Activated CD4-positive, CD25-positive, alpha-beta regulatory T cell (primary cell): ENCODE results near the gene TPRA1.

ENCODE experiments used
- DNase-seq, 4 experiments: peaks; one replicate each; lab custom pipeline; 2025; lab: John Stamatoyannopoulos, UW

The TPRA1 gene

DNA sequence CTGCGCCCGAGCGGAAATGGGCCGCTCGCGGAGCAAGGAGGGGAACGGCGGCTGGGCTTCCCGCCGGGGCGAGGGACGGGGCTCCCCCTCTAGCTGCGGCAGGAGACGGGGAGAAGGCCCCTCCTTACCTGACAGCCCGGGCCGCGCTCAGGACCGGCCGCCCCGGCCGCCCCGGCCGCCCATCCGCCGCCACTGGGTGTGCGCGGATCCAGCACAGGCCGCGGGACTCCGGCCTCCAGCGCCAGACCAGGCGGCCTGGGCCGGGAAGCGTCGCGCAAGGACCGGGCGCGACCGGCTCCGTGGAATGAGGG is 296 bp downstream of the TPRA1 start:
- DNase-seq: peak in 1 of 4 experiments; percentile 23

- no peak for DNase-seq
Observed at GRCh38 chr3:127589600-127590281, 792 bp downstream of the TPRA1 start.

GRCh38 chr3:127588806-127589577 is 1.5 kb downstream of the TPRA1 start:
- peak in 1 of 4 experiments; percentile 5 for DNase-seq

- DNase-seq: no peak
Observed at GRCh38 chr3:127587876-127588275, 2.7 kb downstream of the TPRA1 start.

DNA sequence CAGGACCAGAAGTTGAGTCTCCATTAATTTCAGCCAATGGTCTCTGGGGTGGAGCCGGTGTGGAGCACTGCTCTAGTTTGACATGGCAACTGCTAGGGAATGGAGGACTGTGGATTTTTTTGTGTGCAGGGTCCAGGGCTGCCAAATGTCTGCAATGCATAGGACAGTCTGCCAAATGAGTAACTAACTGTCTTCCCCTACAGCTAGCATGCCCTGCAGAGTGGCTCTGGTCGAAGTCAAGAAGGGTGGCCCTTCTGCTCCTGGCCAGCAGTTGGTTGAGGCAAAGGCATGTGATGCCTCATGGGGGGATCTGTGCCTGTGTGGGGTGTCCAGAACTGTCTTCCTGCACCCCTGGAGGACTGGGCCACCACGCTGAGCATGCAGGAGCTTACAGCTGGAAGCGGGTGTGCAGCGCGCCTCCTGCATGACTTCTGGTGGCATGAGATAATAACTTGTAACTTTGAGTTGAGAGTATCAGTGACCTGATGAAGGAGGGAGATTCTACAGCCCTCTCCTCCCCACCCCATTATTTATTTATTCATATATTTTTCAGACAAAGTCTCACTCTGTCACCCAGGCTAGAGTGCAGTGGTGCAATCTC is 4.6 kb downstream of the TPRA1 start:
- DNase-seq: no peak

DNA sequence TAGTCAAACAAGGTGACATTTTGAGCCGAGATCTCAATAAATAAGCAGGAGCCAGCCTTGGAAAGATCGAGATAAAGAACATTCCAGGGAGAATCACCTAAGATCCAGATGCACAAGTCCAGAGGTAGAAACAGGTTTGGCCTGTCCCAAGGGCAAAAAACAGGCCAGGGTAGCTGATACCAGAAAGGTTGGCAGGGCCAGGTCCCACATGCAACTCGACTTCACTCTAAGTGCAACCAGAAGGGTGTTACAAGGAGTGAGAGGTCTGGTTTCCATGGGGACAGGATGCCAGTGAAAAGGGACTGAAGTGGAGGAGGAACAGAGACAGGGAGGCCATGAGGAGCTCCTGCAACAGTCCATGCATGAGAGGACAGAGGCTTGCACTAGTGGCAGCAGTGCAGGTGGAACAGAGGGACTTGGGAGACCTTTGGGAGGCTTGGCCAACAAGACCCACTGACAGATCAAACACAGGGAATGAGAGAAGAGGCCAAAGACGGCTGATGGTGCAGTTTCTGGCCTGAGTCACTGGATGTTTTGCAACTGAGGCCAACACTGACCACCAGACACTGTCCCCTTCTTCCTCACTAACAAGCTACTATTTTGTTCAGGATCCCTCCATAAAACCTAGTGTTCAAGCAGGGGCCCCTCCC is 5.2 kb downstream of the TPRA1 start:
- DNase-seq: no peak

- no peak for DNase-seq
Observed at GRCh38 chr3:127584734-127585133, 5.8 kb downstream of the TPRA1 start.

DNA sequence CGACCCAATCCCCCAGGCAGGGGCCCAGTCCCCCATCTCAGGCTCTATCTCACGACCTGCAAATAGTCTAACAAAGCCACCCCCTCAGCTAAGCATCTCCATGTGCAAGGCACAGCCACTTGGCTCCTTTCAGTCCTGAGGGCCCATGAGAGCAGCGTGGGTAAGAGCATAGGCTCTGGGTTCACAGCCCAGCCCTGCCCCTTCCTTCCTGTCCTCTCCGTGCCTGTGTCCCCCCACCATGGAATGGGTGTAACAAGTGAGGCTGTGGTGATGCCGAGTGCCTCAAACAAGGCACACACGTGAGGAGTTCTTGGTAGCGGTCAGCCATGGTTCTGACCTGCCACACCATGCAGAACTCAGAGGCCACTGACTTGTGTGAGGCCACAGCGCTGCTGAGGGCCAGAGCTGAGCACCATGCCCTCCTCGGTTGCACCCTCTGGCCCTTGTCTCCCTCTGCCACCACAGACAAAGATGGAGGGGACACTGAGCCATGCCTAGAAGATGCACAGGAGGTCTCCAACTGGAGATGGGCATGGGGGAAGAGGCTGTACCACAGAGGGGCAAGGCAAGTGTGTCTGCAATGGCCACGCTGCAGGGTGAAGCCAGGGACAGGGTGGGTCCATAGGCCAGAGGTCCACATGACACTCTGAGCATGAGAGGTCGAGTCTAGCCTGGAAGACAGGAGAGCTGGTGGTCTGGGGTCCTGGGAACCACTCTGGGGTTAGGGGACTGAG is 10.0 kb downstream of the TPRA1 start:
- no peak for DNase-seq

DNA sequence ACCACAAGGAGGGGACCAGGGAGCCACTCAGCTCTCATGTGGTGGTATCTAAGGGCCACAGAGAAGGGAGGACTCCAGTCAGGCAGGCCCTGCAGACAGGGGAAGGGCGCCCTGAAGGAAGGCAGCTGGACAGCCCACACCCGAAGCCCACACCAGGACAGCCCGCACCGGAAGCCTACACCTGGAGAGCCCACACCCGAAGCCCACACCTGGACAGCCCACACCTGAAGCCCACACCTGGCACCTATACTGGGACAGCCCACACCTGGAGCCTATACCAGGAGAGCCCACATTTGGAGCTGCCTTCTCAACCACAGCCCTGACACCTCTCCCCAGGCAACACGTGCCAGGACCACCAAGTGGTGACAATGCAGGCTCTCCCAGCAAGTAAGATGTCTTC is 11.7 kb downstream of the TPRA1 start:
- DNase-seq: no peak

DNA sequence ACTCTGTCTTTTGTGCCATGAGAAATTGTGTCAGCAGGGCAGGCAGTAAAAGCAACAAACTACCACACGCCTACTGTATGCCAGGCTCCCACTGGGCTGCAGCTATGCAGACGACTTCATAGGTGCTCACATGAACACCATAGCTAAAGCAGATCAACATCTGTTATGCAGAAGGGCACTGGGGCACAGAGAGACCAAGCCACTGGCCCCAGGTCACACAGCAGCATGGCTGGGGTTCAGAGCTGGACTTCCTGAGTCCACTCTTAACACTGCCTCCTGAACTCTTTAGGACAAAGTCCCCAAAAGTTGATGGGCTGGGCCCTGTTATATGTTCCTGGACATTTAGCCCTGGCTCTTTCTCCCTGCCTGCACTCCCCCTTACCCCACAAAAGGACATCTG is 12.4 kb downstream of the TPRA1 start:
- no peak for DNase-seq

GRCh38 chr3:127577448-127577847 is 13.1 kb downstream of the TPRA1 start:
- DNase-seq: no peak

- peak; percentile 60 to 71 (median 66) for DNase-seq
Observed at GRCh38 chr3:127574880-127575878, 15.4 kb downstream of the TPRA1 start.

DNA sequence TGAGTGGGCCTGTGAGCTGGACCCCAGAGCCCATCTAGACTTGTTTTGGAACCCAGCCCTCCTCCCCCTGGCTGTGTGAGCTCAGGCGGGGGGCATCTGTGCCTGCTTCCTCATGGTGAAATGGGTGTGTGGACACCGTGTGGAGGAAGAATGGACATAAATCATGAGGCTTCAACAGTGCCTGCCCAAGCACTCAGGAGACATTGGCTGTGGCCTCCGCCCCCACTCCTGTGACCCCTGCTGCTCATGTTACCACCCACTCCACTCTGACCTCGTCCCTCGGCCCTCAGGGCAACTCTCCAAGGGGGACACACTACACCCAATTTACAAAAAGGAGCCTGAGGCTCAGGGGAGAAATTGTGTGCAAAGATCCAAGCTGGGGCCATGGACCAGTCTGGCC is 16.6 kb downstream of the TPRA1 start:
- DNase-seq: no peak

DNA sequence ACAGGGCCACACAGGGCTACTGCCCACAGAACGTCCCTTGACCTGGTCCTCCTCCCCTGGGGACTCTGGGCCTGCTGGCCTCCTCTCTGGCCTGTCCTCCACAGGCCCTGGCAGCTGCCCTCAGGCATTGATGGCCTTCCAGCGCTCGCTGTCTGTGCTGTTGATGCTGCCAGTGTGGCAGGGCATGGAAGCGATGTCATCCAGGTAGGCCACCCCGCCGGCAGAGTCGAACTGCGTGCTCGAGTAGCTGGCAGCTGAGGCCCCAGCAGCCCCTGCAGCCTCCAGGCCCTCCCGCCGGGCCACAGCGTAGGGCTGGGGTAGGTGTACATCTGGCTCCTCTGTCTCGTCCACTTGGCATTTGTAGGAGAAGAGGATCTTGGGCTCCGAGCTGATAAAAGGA is 17.1 kb downstream of the TPRA1 start:
- DNase-seq: no peak

DNA sequence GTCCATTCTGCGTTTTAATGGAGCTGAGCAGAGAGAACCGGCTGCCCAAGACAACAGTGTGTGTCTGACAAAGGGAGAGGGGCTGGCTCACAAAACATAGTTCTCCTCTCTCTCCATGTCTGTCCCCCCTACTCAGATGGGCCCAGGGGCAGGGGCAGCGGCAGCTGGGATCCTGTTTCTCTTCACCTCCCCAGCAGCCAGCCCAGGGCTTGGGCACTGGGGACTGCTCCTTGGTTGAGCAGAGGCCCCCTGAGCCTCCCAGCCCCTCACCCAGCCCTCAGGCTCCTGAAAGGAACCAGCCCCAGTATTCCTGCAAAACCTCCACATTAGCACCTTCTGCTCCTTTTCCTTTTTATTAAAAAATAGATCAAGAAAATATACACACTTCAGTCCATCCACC is 17.8 kb downstream of the TPRA1 start:
- DNase-seq: no peak

- no peak for DNase-seq
Observed at GRCh38 chr3:127572186-127572585, 18.3 kb downstream of the TPRA1 start.

DNA sequence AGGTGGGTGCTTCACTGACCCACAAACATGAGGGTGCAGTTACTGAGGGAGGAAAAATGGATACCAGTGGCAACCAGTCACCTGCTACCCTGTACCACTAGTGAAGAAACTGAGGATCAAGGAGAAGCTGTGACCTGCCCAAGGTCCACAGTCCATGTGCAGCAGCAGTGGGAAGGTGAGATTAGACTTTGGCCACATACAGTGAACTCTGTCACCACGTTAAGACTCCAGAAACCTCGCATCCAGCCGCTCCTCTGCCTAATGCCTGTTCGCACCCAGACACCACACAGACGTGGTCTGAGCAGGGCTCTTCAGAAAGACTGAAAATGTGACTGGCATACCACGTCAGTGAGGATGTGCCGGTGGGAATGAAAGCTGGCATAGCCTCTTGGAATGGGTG is 20.0 kb downstream of the TPRA1 start:
- no peak for DNase-seq

DNA sequence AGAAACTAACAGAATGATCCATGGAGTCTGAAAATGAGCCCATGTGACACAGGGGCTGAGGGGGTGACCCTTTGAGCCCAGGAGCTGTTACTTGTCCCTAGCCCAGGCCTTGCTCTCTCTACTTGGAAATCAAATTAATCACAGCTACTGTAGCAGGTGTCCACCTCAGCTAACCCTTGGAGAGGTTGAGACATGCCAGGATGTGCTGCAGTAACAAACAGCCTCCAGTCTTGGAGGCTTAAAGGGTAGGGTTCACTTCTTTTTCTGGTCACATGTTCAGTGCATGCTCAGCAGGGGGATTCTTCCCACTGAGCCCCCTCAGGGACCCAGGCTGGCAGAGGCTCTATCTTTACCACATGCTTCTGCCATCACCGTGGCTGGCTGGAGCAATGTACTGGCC is 21.4 kb downstream of the TPRA1 start:
- no peak for DNase-seq

DNA sequence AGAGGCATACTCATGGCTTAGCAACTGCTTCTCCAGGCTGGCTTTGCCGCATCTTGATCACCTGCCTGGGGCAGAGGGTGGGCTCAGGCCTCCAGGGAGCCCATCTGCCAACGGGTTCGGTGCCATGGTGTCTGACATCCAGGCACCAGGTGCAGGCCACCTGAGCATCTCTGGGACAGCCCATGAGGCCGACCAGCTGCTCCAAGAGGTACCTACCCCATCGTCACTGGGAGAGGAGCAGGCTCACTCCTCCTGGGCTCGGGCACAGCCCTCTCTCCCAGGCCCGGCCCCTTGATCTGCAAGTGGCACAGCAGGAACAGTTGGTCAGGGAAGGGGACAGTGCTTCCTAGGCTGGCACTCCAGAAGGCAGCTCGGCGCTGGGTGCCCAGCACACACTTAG is 21.9 kb downstream of the TPRA1 start:
- DNase-seq: no peak

- DNase-seq: no peak
Observed at GRCh38 chr3:127566833-127567232, 23.7 kb downstream of the TPRA1 start.

GRCh38 chr3:127565711-127566110 is 24.8 kb downstream of the TPRA1 start:
- DNase-seq: no peak
